ENCODE results near the gene D2HGDH. TPM values are rescaled to one million over a fixed set of nuclear protein-coding genes. Genes with fewer than 3 reads are reported as not detected.

Gene D2HGDH
- total RNA-seq, 1 donor from 2014 or later = 10.0 TPM

GRCh38 chr2:241701399-241702154, 32.9 kb upstream of the D2HGDH start, which contains the start of gene ING5:
Gene ING5 (plus strand): TSS chr2:241702039. CDS start chr2:241702066, 27 bp downstream.
- peaks cover 6% of the 10 kb centered on the region for H3K36me3 Mint-ChIP-seq (ENCODE audit: low read depth, unreplicated experiment)
- Histone ChIP-seq H3K4me2 (ENCODE audit: low read length) (peak within 1 kb of the TSS; percentile 94), H3K9me3 (ENCODE audit: insufficient read depth, low read depth, low read length) (peaks cover 5% of the 10 kb centered on the region), H2AFZ (ENCODE audit: low read depth, low read length) (peak within 1 kb of the TSS; percentile 84), H3K36me3 (ENCODE audit: insufficient read depth, low read length) (peaks cover 8% of the 10 kb centered on the region), H3K79me2 (ENCODE audit: insufficient read depth, low read length) (peaks cover 21% of the 10 kb centered on the region), H3K27ac (ENCODE audit: low read depth, low read length) (peak within 1 kb of the TSS; percentile 70), H3K4me3 (ENCODE audit: insufficient read depth, low read depth, low read length) (peak within 1 kb of the TSS; percentile 77), H3K9ac (ENCODE audit: low read length) (peak within 1 kb of the TSS; percentile 84), H3K27me3 (ENCODE audit: insufficient read depth, low read length) (no peaks in the 10 kb centered on the region), H3K4me1 (ENCODE audit: insufficient read depth, low read length) (peaks cover 9% of the 10 kb centered on the region), H4K20me1 (ENCODE audit: insufficient read depth, low read length) (peaks cover 17% of the 10 kb centered on the region)
- peaks cover 2% of the 10 kb centered on the region for H3K9me3 Mint-ChIP-seq (ENCODE audit: unreplicated experiment)
- H3K27me3 Mint-ChIP-seq (ENCODE audit: low read depth, unreplicated experiment) = no peaks in the 10 kb centered on the region
- peaks cover 1% of the 10 kb centered on the region for H3K4me1 Mint-ChIP-seq (ENCODE audit: low read depth, unreplicated experiment)
- FAIRE-seq (no peak), DNase-seq (ENCODE audit: low read depth) (peak; percentile 70)
- H3K27ac Mint-ChIP-seq (ENCODE audit: unreplicated experiment) = peak within 1 kb of the TSS; percentile 91
- peak within 1 kb of the TSS; percentile 94 for H3K4me3 Mint-ChIP-seq (ENCODE audit: unreplicated experiment)
- no peak for TF ChIP-seq EZH2 (IDR thresholded peaks at IDR 0.05; ENCODE audit: insufficient read depth, low read length)
- TF ChIP-seq CTCF (IDR thresholded peaks at IDR 0.05; ENCODE audit: insufficient read depth, low read depth, low read length) = no peak

GRCh38 chr2:241702155-241703031, 32.0 kb upstream of the D2HGDH start:
- Mint-ChIP-seq H3K27me3 (ENCODE audit: low read depth, unreplicated experiment) (no peaks in the 10 kb centered on the region), H3K4me3 (ENCODE audit: unreplicated experiment) (peak overlapping the region; percentile 94), H3K9me3 (ENCODE audit: unreplicated experiment) (peaks cover 2% of the 10 kb centered on the region), H3K4me1 (ENCODE audit: low read depth, unreplicated experiment) (peaks cover 1% of the 10 kb centered on the region), H3K27ac (ENCODE audit: unreplicated experiment) (peak overlapping the region; percentile 91), H3K36me3 (ENCODE audit: low read depth, unreplicated experiment) (peaks cover 8% of the 10 kb centered on the region)
- FAIRE-seq = no peak
- Histone ChIP-seq H3K9ac (ENCODE audit: low read length) (peak overlapping the region; percentile 84), H3K36me3 (ENCODE audit: insufficient read depth, low read length) (peaks cover 10% of the 10 kb centered on the region), H2AFZ (ENCODE audit: low read depth, low read length) (peak overlapping the region; percentile 18), H3K4me2 (ENCODE audit: low read length) (peak overlapping the region; percentile 93), H4K20me1 (ENCODE audit: insufficient read depth, low read length) (peaks cover 17% of the 10 kb centered on the region), H3K4me1 (ENCODE audit: insufficient read depth, low read length) (peaks cover 9% of the 10 kb centered on the region), H3K79me2 (ENCODE audit: insufficient read depth, low read length) (peaks cover 21% of the 10 kb centered on the region), H3K27ac (ENCODE audit: low read depth, low read length) (peak overlapping the region; percentile 70), H3K4me3 (ENCODE audit: insufficient read depth, low read depth, low read length) (peak overlapping the region; percentile 77), H3K27me3 (ENCODE audit: insufficient read depth, low read length) (no peaks in the 10 kb centered on the region), H3K9me3 (ENCODE audit: insufficient read depth, low read depth, low read length) (peaks cover 5% of the 10 kb centered on the region)
- DNase-seq (ENCODE audit: low read depth) = peak; percentile 42
- no peak for TF ChIP-seq EZH2 (IDR thresholded peaks at IDR 0.05; ENCODE audit: insufficient read depth, low read length)
- TF ChIP-seq CTCF (IDR thresholded peaks at IDR 0.05; ENCODE audit: insufficient read depth, low read depth, low read length) = no peak
